ENCODE results near the gene ATF6. TPM values are rescaled to one million over a fixed set of nuclear protein-coding genes. Genes with fewer than 3 reads are reported as not detected.

The ATF6 gene
- total RNA-seq, 3 donors from 2014 or later, result 21.7 to 24.9 (median 24.5) TPM

GRCh38 chr1:161834967-161835550 lies 68.9 kb downstream of the ATF6 start:
- TF ChIP-seq, protein P1, sequence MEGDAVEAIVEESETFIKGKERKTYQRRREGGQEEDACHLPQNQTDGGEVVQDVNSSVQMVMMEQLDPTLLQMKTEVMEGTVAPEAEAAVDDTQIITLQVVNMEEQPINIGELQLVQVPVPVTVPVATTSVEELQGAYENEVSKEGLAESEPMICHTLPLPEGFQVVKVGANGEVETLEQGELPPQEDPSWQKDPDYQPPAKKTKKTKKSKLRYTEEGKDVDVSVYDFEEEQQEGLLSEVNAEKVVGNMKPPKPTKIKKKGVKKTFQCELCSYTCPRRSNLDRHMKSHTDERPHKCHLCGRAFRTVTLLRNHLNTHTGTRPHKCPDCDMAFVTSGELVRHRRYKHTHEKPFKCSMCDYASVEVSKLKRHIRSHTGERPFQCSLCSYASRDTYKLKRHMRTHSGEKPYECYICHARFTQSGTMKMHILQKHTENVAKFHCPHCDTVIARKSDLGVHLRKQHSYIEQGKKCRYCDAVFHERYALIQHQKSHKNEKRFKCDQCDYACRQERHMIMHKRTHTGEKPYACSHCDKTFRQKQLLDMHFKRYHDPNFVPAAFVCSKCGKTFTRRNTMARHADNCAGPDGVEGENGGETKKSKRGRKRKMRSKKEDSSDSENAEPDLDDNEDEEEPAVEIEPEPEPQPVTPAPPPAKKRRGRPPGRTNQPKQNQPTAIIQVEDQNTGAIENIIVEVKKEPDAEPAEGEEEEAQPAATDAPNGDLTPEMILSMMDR (IDR thresholded peaks at IDR 0.05), result no peak
- ATAC-seq, result no peak
- Histone ChIP-seq H3K9me3 (no peaks in the 10 kb centered on the region), H3K4me3 (no peak overlapping the region), H3K4me1 (ENCODE audit: low read depth) (no peaks in the 10 kb centered on the region), H3K36me3 (ENCODE audit: low read depth) (no peaks in the 10 kb centered on the region)
- intact Hi-C loops (cut with DNase I, micrococcal nuclease), result no loop called here
- DNase-seq, result no peak

GRCh38 chr1:161836018-161836417 lies 69.9 kb downstream of the ATF6 start:
- H3K4me3 ChIP-seq, result no peak overlapping the region
- no peaks in the 10 kb centered on the region for H3K36me3 ChIP-seq (ENCODE audit: low read depth)
- ATAC-seq (no peak), DNase-seq (no peak)
- H3K9me3 ChIP-seq, result no peaks in the 10 kb centered on the region
- no peaks in the 10 kb centered on the region for H3K4me1 ChIP-seq (ENCODE audit: low read depth)
- intact Hi-C loops (cut with DNase I, micrococcal nuclease), result no loop called here
- TF ChIP-seq, protein P1 (IDR thresholded peaks at IDR 0.05), result no peak

DNA sequence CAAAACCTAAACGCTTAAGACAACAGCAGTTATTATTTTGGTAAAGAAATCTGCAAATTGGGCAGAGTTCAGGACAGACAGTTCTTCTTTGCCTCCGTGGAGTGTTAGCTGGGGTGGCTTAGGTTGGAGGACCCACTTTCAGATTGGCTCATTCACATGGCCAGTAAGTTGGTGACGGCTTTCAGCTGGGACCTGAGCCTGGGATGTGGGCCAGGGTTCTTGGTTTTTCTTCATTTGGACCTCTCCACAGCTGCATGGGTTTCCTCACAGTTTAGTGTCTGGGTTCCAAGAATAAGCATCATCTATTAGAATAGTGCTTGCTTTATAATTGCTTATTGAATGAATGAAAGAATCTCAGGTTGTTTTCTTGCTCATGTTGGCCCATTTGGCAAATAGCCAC lies 72.2 kb downstream of the ATF6 start:
- DNase-seq, result no peak
- intact Hi-C loops (cut with DNase I, micrococcal nuclease), result no loop called here
- H3K9me3 ChIP-seq, result no peaks in the 10 kb centered on the region
- no peaks in the 10 kb centered on the region for H3K36me3 ChIP-seq (ENCODE audit: low read depth)
- TF ChIP-seq, protein P1 (IDR thresholded peaks at IDR 0.05), result no peak
- no peak for ATAC-seq
- H3K4me3 ChIP-seq, result no peak overlapping the region
- no peaks in the 10 kb centered on the region for H3K4me1 ChIP-seq (ENCODE audit: low read depth)

- TF ChIP-seq, protein P1 (IDR thresholded peaks at IDR 0.05), result no peak
- intact Hi-C loops (cut with DNase I, micrococcal nuclease), result no loop called here
- H3K36me3 ChIP-seq (ENCODE audit: low read depth), result no peaks in the 10 kb centered on the region
- DNase-seq (no peak), ATAC-seq (no peak)
- H3K4me3 ChIP-seq, result no peak overlapping the region
- H3K4me1 ChIP-seq (ENCODE audit: low read depth), result no peaks in the 10 kb centered on the region
- H3K9me3 ChIP-seq, result no peaks in the 10 kb centered on the region
These were observed 72.8 kb downstream of the ATF6 start for GRCh38 chr1:161838885-161839284.

- TF ChIP-seq, protein P1 (IDR thresholded peaks at IDR 0.05), result no peak
- no peak for ATAC-seq
- Histone ChIP-seq H3K36me3 (ENCODE audit: low read depth) (no peaks in the 10 kb centered on the region), H3K4me3 (no peak overlapping the region), H3K4me1 (ENCODE audit: low read depth) (no peaks in the 10 kb centered on the region), H3K9me3 (no peaks in the 10 kb centered on the region)
- no peak for DNase-seq
- intact Hi-C loops (cut with DNase I, micrococcal nuclease), result no loop called here
These were observed 73.5 kb downstream of the ATF6 start for GRCh38 chr1:161839591-161839990.

- no peak for DNase-seq
- intact Hi-C loops (cut with DNase I, micrococcal nuclease), result no loop called here
- no peak for ATAC-seq
These were observed 74.2 kb downstream of the ATF6 start for GRCh38 chr1:161840363-161840762.

More at GRCh38 chr1:161840363-161840762, 74.2 kb downstream of the ATF6 start:
- Histone ChIP-seq H3K4me1 (ENCODE audit: low read depth) (no peaks in the 10 kb centered on the region), H3K9me3 (no peaks in the 10 kb centered on the region), H3K36me3 (ENCODE audit: low read depth) (no peaks in the 10 kb centered on the region), H3K4me3 (no peak overlapping the region)
- TF ChIP-seq, protein P1 (IDR thresholded peaks at IDR 0.05), result no peak

All from mucosa of descending colon (tissue), 3 donors.